IMR-90 (cell line): ENCODE results near the gene POLR3GL. TPM values are rescaled to one million over a fixed set of nuclear protein-coding genes. Genes with fewer than 3 reads are reported as not detected.
A peak's percentile ranks its signal among the peaks of the same experiment; 100 is the strongest.

Experiments
- ATAC-seq: fragments of 200-7000 bp; cut with Tn5 transposase; 2 replicates; pipeline ENCODE4 v1.9.1; 2020; ENCODE audit warnings: low read depth, mild to moderate bottlenecking, moderate library complexity
- BruUV-seq: library from RNA; stranded (reverse); fragments of 400-500 nt; replicated peaks from 2 replicates; lab custom pipeline; 2021; lab: Mats Ljungman, UMichigan
- CTCF ChIA-PET: fragments of 300-600 bp; formaldehyde crosslinking; extraction: SDS; loops from one replicate; lab custom pipeline; 2021; ENCODE audit warnings: antibody characterized with exemption; lab: Yijun Ruan, JAX
- POLR2A ChIA-PET: fragments of 300-600 bp; sonication (Branson Sonifier 250); formaldehyde crosslinking; loops from one replicate; lab custom pipeline; 2022; ENCODE audit warnings: antibody characterized with exemption; ENCODE audit not compliant: unreplicated experiment; lab: Charles Lee
- DNase-seq: peaks from one replicate; pipeline ENCODE4 v3.0.0; 2013
- H2AFZ ChIP-seq: replicated peaks from 2 replicates; pipeline ENCODE3; 2013; ENCODE audit warnings: low read length, mild to moderate bottlenecking; ENCODE audit not compliant: poor library complexity
- H2AK5ac ChIP-seq: 2 replicates; pipeline ENCODE4 v1.6.1; 2013; ENCODE audit warnings: low read depth, low read length, inconsistent platforms
- H2AK9ac ChIP-seq: replicated peaks from 2 replicates; pipeline ENCODE3; 2013; ENCODE audit warnings: mild to moderate bottlenecking, low read depth, low read length, moderate library complexity; ENCODE audit not compliant: poor library complexity
- H2BK120ac ChIP-seq: 2 replicates; pipeline ENCODE4 v1.6.1; 2013; ENCODE audit warnings: low read depth, low read length, inconsistent platforms
- H2BK15ac ChIP-seq: 3 replicates; pipeline ENCODE4 v1.6.1; 2013; ENCODE audit warnings: low read depth, low read length, inconsistent platforms
- H2BK20ac ChIP-seq: 2 replicates; pipeline ENCODE4 v1.6.1; 2013; ENCODE audit warnings: low read depth, mild to moderate bottlenecking, inconsistent platforms, low read length, moderate library complexity
- H2BK5ac ChIP-seq: 2 replicates; pipeline ENCODE4 v1.6.1; 2013; ENCODE audit warnings: mild to moderate bottlenecking, low read depth, low read length, inconsistent platforms; ENCODE audit not compliant: poor library complexity, severe bottlenecking
- H3K14ac ChIP-seq: replicated peaks from 2 replicates; pipeline ENCODE4 v1.6.1; 2013; ENCODE audit warnings: low read depth, low read length, inconsistent platforms
- H3K18ac ChIP-seq: 2 replicates; pipeline ENCODE4 v1.6.1; 2013; ENCODE audit warnings: low read depth, low read length, control low read depth
- H3K23ac ChIP-seq: 2 replicates; pipeline ENCODE4 v1.6.1; 2013; ENCODE audit warnings: low read depth, low read length, inconsistent platforms
- H3K27ac ChIP-seq: 2 replicates; pipeline ENCODE4 v1.5.1; 2013; ENCODE audit warnings: mild to moderate bottlenecking, control low read depth, low read length; ENCODE audit not compliant: insufficient read depth
- H3K27me3 ChIP-seq: 2 replicates; pipeline ENCODE4 v1.6.1; 2013; ENCODE audit warnings: low read length; ENCODE audit not compliant: control insufficient read depth, insufficient read depth
- H3K36me3 ChIP-seq: 2 replicates; pipeline ENCODE4 v1.6.1; 2013; ENCODE audit warnings: low read length, mixed read lengths; ENCODE audit not compliant: control insufficient read depth, insufficient read depth
- H3K4ac ChIP-seq: 2 replicates; pipeline ENCODE4 v1.6.1; 2013; ENCODE audit warnings: low read depth, low read length, inconsistent platforms
- H3K4me1 ChIP-seq: 2 replicates; pipeline ENCODE4 v1.6.1; 2013; ENCODE audit warnings: low read length, mixed read lengths; ENCODE audit not compliant: control insufficient read depth, insufficient read depth
- H3K4me2 ChIP-seq: 2 replicates; pipeline ENCODE4 v1.6.1; 2013; ENCODE audit warnings: low read depth, mild to moderate bottlenecking, control low read depth, low read length, moderate library complexity
- H3K4me3 ChIP-seq: 2 replicates; pipeline ENCODE4 v1.5.1; 2013; ENCODE audit warnings: low read depth, mild to moderate bottlenecking, control low read depth, low read length, moderate library complexity; ENCODE audit not compliant: insufficient read depth
- H3K56ac ChIP-seq: 2 replicates; pipeline ENCODE4 v1.6.1; 2013; ENCODE audit warnings: low read length, inconsistent platforms; ENCODE audit not compliant: insufficient read depth; ENCODE audit errors: extremely low read depth
- H3K79me1 ChIP-seq, 2 experiments: 2 replicates each; pipeline ENCODE4 v1.6.1; 2013; ENCODE audit warnings: low read length in 2 of 2, inconsistent platforms in 1 of 2, low read depth in 1 of 2
- H3K9ac ChIP-seq: 2 replicates; pipeline ENCODE4 v1.6.1; 2013; ENCODE audit warnings: low read depth, low read length, control low read depth
- H3K9me1 ChIP-seq: 2 replicates; pipeline ENCODE4 v1.6.1; 2013; ENCODE audit warnings: low read length, inconsistent platforms; ENCODE audit not compliant: insufficient read depth
- H3K9me3 ChIP-seq: 2 replicates; pipeline ENCODE4 v1.6.1; 2013; ENCODE audit warnings: low read length; ENCODE audit not compliant: control insufficient read depth, insufficient read depth
- H4K20me1 ChIP-seq: 2 replicates; pipeline ENCODE4 v1.6.1; 2013; ENCODE audit warnings: low read length, inconsistent platforms; ENCODE audit not compliant: insufficient read depth
- H4K5ac ChIP-seq: 2 replicates; pipeline ENCODE4 v1.6.1; 2013; ENCODE audit warnings: mild to moderate bottlenecking, low read depth, low read length, control low read depth
- H4K8ac ChIP-seq, 2 experiments: 2 replicates each; pipeline ENCODE4 v1.6.1; 2013; ENCODE audit warnings: low read depth in 2 of 2, low read length in 2 of 2, control low read depth in 1 of 2, inconsistent platforms in 1 of 2
- H4K91ac ChIP-seq: 2 replicates; pipeline ENCODE4 v1.6.1; 2013; ENCODE audit warnings: low read depth, low read length, inconsistent platforms; ENCODE audit not compliant: insufficient read depth
- CEBPB ChIP-seq: IDR thresholded peaks from 2 replicates; pipeline ENCODE4 v1.6.1; 2012; ENCODE audit warnings: low read depth, low read length, improper control_type of control experiment
- CHD1 ChIP-seq: IDR thresholded peaks from 2 replicates; pipeline ENCODE4 v1.6.1; 2012; ENCODE audit warnings: low read depth, low read length, improper control_type of control experiment
- CTCF ChIP-seq: conservative IDR thresholded peaks from 2 replicates; pipeline ENCODE4 v1.5.1; 2012; ENCODE audit warnings: mild to moderate bottlenecking, low read depth, low read length, improper control_type of control experiment
- MAFK ChIP-seq: IDR thresholded peaks from 2 replicates; pipeline ENCODE4 v1.6.1; 2012; ENCODE audit warnings: low read depth, low read length, improper control_type of control experiment
- RAD21 ChIP-seq: IDR thresholded peaks from 2 replicates; pipeline ENCODE4 v1.6.1; 2012; ENCODE audit warnings: low read length, improper control_type of control experiment
- SMC3 ChIP-seq: fragments of 150-350 bp; IDR thresholded peaks from 2 replicates; pipeline ENCODE4 v1.6.1; 2016; ENCODE audit warnings: low read depth, mild to moderate bottlenecking, antibody characterized with exemption, low read length, moderate library complexity
- USF2 ChIP-seq: fragments of 150-350 bp; IDR thresholded peaks from 2 replicates; pipeline ENCODE4 v1.6.1; 2017; ENCODE audit warnings: mild to moderate bottlenecking, antibody characterized with exemption, low read length, low read depth
- dilution Hi-C: fragments of 300-500 bp; cut with HindIII; formaldehyde crosslinking; loops from one replicate; pipeline ENCODE4 v1.14.3; 2018; ENCODE audit warnings: low sequenced_read_pairs; ENCODE audit not compliant: unreplicated experiment
- in situ Hi-C: fragments of 300-500 bp; cut with MboI; formaldehyde crosslinking; loops from 3 replicates; pipeline ENCODE4 v1.14.3; 2019; ENCODE audit warnings: low sequenced_read_pairs, inconsistent platforms, mixed read lengths
- intact Hi-C: fragments of 100-400 bp; cut with micrococcal nuclease; formaldehyde crosslinking; loops from 2 replicates; pipeline ENCODE4 v1.10.0; 2022
- polyA plus RNA-seq, 3 experiments: library from polyadenylated mRNA; depleted of rRNA; stranded (reverse); fragments of >200 nt; gene quantifications; 2 replicates each; pipeline ENCODE4 v1.2.3, GENCODE V29; 2012; ENCODE audit warnings: low replicate concordance in 1 of 3
- total RNA-seq: library from RNA; depleted of rRNA; stranded (reverse); fragments of >200 nt; gene quantifications from 2 replicates; pipeline ENCODE4 v1.2.3, GENCODE V29; 2012

POLR3GL gene
- total and polyA plus RNA-seq, 2 of the 4 experiments (the other 2 are of a cell fraction) = 7.9 to 16.3 TPM

DNA sequence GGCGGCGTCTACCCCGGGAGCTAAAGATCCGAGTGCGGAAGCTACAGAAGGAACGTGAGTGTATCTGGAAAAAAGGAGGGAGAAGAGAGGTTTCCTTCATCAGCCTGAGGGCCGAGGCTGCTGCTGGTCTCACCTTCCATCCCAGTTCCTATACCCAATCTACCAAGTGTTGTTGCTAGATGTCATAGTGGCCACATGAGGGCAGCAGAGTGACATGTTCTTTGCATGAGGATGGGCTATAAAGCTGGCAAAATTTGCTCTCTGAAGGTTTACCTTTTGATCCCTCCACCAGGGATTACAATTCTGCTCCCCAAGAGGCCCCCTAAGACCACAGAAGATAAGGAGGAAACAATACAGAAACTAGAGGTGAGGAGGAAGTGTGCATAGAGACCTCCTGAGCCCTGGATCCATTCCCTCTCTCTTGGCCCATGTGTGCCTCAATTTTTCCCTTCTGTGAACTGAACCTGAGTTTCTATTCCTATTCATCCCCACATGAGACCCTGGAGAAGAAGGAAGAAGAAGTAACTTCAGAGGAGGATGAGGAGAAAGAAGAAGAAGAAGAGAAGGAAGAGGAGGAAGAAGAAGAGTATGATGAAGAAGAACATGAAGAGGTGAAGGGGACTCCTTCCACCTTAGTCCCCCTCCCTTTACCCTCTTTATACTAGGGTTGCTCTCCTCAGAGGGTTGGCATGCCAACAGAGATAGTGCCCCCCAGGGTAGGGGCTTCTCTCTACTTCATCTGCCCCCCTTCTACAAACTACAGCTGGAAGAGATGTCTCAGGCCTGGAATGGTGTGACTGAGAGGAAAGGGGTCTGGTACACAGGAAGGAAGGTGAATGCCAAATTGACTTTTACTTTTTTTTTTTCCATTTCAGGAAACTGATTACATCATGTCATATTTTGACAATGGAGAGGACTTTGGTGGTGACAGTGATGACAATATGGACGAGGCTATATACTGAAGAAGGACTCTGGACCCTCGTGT is 13.3 kb downstream of the POLR3GL start (continued):
- no peak for TF ChIP-seq CEBPB
- TF ChIP-seq MAFK = no peak
- peak; percentile 92 for TF ChIP-seq SMC3
- TF ChIP-seq RAD21 = peak; percentile 93

GRCh38 chr1:145978471-145978853 is 14.0 kb downstream of the POLR3GL start:
- ATAC-seq = no peak
- H3K4me1 ChIP-seq = peaks cover 16% of the 10 kb centered on the region
- no TSS peak for BruUV-seq
- H3K27me3 ChIP-seq = no peaks in the 10 kb centered on the region
- H3K56ac ChIP-seq = peak overlapping the region; percentile 99
- H3K4me3 ChIP-seq = no peak overlapping the region
- no peaks in the 10 kb centered on the region for H3K36me3 ChIP-seq
- peak overlapping the region; percentile 100 for H3K4ac ChIP-seq
- peak overlapping the region; percentile 92 for H3K18ac ChIP-seq
- peak overlapping the region; percentile 85 for H2AFZ ChIP-seq
- peak overlapping the region; percentile 100 for H3K14ac ChIP-seq
- ChIA-PET POLR2A (interaction anchor here (1.0 to 2.4 kb wide), 4 partner anchors 11 to 29 kb away, joined by 3 to 11 read pairs (median 4); no protein-coding TSS in a partner anchor), CTCF (interaction anchor here (0.9 to 3.4 kb wide), 4 partner anchors 15 to 30 kb away, joined by 4 to 29 read pairs (median 14); partner anchors contain the start of genes ANKRD34A, POLR3GL and TXNIP)
- peak overlapping the region; percentile 93 for H4K5ac ChIP-seq
- TF ChIP-seq CEBPB (no peak), CHD1 (no peak), RAD21 (no peak), USF2 (no peak), CTCF (no peak)
- H4K8ac ChIP-seq = peak overlapping the region; percentile 88 to 100
- DNase-seq = no peak
- H4K91ac ChIP-seq = peak overlapping the region; percentile 100
- H2AK5ac ChIP-seq = peak overlapping the region; percentile 99
- H3K9me3 ChIP-seq = no peaks in the 10 kb centered on the region
- peaks cover 0 to 12% of the 10 kb centered on the region in 2 experiments; a peak in 3 of 4 replicates for H3K79me1 ChIP-seq
- peaks cover 10% of the 10 kb centered on the region for H3K9me1 ChIP-seq
- peak overlapping the region; percentile 93 for H2BK20ac ChIP-seq
- H2BK5ac ChIP-seq = peak overlapping the region; percentile 99
- peak overlapping the region; percentile 99 for H2AK9ac ChIP-seq
- H4K20me1 ChIP-seq = no peaks in the 10 kb centered on the region
- peak overlapping the region; percentile 87 for H3K27ac ChIP-seq
- H3K9ac ChIP-seq = peak overlapping the region; percentile 86
- in situ Hi-C loops = no loop called here
- dilution Hi-C loops = no loop called here
- peak overlapping the region; percentile 98 for H2BK120ac ChIP-seq
- peak overlapping the region; percentile 100 for H3K23ac ChIP-seq
- peak overlapping the region; percentile 97 for H2BK15ac ChIP-seq
- H3K4me2 ChIP-seq = peak overlapping the region; percentile 79; the same call in 1 of the 2 replicates
- intact Hi-C loops = no loop called here
